Placental pericyte (primary cell): Measurements from ENCODE around the gene FAM3B. TPM values are rescaled to one million over a fixed set of nuclear protein-coding genes. Genes with fewer than 3 reads are reported as not detected.

Source experiments
- total RNA-seq: library from RNA; depleted of rRNA; stranded (reverse); fragments of >200 nt; gene quantifications from 2 replicates; pipeline ENCODE4 v1.2.3, GENCODE V29; 2012

Gene FAM3B
- total RNA-seq = not detected in 2 replicates

GRCh38 chr21:41316200-41317062, at the start of gene FAM3B:
Gene FAM3B (plus strand): TSS chr21:41316801. CDS start chr21:41316880, 79 bp downstream.

GRCh38 chr21:41361786-41362604, 45.4 kb downstream of the FAM3B start, which contains the start of gene MX2:
Gene MX2 (plus strand): TSS chr21:41362027. CDS start chr21:41376907, 14,880 bp downstream.

Other genes starting within 250 kb of the FAM3B start
- 10.7 and 18.8 TPM in 2 replicates for gene BACE2, start 148.6 kb upstream of the FAM3B start, total RNA-seq
- gene MX2, start 45.2 kb downstream of the FAM3B start, total RNA-seq = 2.0 TPM in 2 replicates
- gene MX1, start 109.4 kb downstream of the FAM3B start, total RNA-seq = 15.3 and 15.6 TPM in 2 replicates
- gene TMPRSS2, start 191.4 kb downstream of the FAM3B start, total RNA-seq = under 0.01 and 0.43 TPM in 2 replicates